Activated gamma-delta T cell treated with anti-CD3 and anti-CD28 coated beads, Interleukin-2, amount 50 U/mL, for 16 hours (primary cell): ENCODE data around the gene OLFM1.

Experiments used
- DNase-seq: peaks from one replicate; pipeline ENCODE4 v3.0.0-alpha.2; 2020; ENCODE audit warnings: low read depth

The OLFM1 gene

GRCh38 chr9:135090081-135090480 is 2.6 kb downstream of the OLFM1 start:
- no peak for DNase-seq

GRCh38 chr9:135090547-135090946 is 3.1 kb downstream of the OLFM1 start:
- DNase-seq: no peak

- no peak for DNase-seq
Measured at GRCh38 chr9:135091545-135091944, 4.1 kb downstream of the OLFM1 start.

- DNase-seq: no peak
Measured at GRCh38 chr9:135093111-135093510, 5.6 kb downstream of the OLFM1 start.

GRCh38 chr9:135093911-135094584 is 6.6 kb downstream of the OLFM1 start:
- DNase-seq: no peak

- DNase-seq: no peak
Measured at GRCh38 chr9:135095470-135096407, 8.3 kb downstream of the OLFM1 start.

- DNase-seq: no peak
Measured at GRCh38 chr9:135096408-135096895, 9.0 kb downstream of the OLFM1 start.

- no peak for DNase-seq
Measured at GRCh38 chr9:135098400-135099105, 11.1 kb downstream of the OLFM1 start.

GRCh38 chr9:135099574-135099973 is 12.1 kb downstream of the OLFM1 start:
- DNase-seq: no peak

GRCh38 chr9:135100241-135100681 is 12.8 kb downstream of the OLFM1 start:
- no peak for DNase-seq

- no peak for DNase-seq
Measured at GRCh38 chr9:135100725-135101410, 13.4 kb downstream of the OLFM1 start.

GRCh38 chr9:135101486-135101885 is 14.0 kb downstream of the OLFM1 start:
- no peak for DNase-seq

GRCh38 chr9:135101926-135102325 is 14.5 kb downstream of the OLFM1 start:
- DNase-seq: no peak

GRCh38 chr9:135102331-135102730 is 14.9 kb downstream of the OLFM1 start:
- no peak for DNase-seq

- DNase-seq: no peak
Measured at GRCh38 chr9:135103001-135103446, 15.6 kb downstream of the OLFM1 start.

- DNase-seq: no peak
Measured at GRCh38 chr9:135103931-135104639, 16.6 kb downstream of the OLFM1 start.

- DNase-seq: no peak
Measured at GRCh38 chr9:135104761-135105160, 17.3 kb downstream of the OLFM1 start.

GRCh38 chr9:135105211-135105745 is 17.8 kb downstream of the OLFM1 start:
- no peak for DNase-seq

- no peak for DNase-seq
Measured at GRCh38 chr9:135105938-135106491, 18.5 kb downstream of the OLFM1 start.

GRCh38 chr9:135106551-135107270 is 19.2 kb downstream of the OLFM1 start:
- no peak for DNase-seq
